ENCODE measurements around the gene PPP1R14B.

The PPP1R14B gene

GRCh38 chr11:64224891-64225607 lies 21.7 kb downstream of the PPP1R14B start:
- Histone ChIP-seq H4K20me1 (ENCODE audit: insufficient read depth, low read length) (no peaks in the 10 kb centered on the region), H3K9me3 (replicated peaks; ENCODE audit: insufficient read depth, low read length) (no peaks in the 10 kb centered on the region), H3K9me2 (replicated peaks; ENCODE audit: insufficient read depth, low read length) (no peaks in the 10 kb centered on the region), H3K4me3 (ENCODE audit: low read length) (peak overlapping the region; percentile 87), H3K4me1 (ENCODE audit: low read length) (peaks cover 14% of the 10 kb centered on the region), H3K36me3 (replicated peaks; ENCODE audit: insufficient read depth, low read length) (no peaks in the 10 kb centered on the region), H2AFZ (ENCODE audit: low read length) (peak overlapping the region; percentile 86; the same call in 1 of the 2 replicates), H3K9ac (ENCODE audit: low read length) (peak overlapping the region; percentile 79; the same call in 1 of the 2 replicates), H3F3A (ENCODE audit: insufficient read depth, low read length) (peaks cover 5% of the 10 kb centered on the region), H3K27me3 (replicated peaks; ENCODE audit: insufficient read depth, low read length) (no peaks in the 10 kb centered on the region), H3K27ac (ENCODE audit: low read length) (no peak overlapping the region), H3K4me2 (ENCODE audit: low read depth, low read length) (peak overlapping the region; percentile 93), H3K79me2 (ENCODE audit: low read length) (peaks cover 25% of the 10 kb centered on the region)
- TF ChIP-seq CTCF (IDR thresholded peaks at IDR 0.05; ENCODE audit: low read length) = no peak
- TF ChIP-seq EZH2 (optimal IDR thresholded peaks at IDR 0.05; ENCODE audit: low read depth, low read length) = no peak
- TF ChIP-seq EZH2phosphoT487 (IDR thresholded peaks at IDR 0.05; ENCODE audit: low read length) = no peak
- DNase-seq = peak; percentile 6

- no peaks in the 10 kb centered on the region for H3K36me3 ChIP-seq (replicated peaks; ENCODE audit: insufficient read depth, low read length)
- H3K27me3 ChIP-seq (replicated peaks; ENCODE audit: insufficient read depth, low read length) = no peaks in the 10 kb centered on the region
- H3K9me2 ChIP-seq (replicated peaks; ENCODE audit: insufficient read depth, low read length) = no peaks in the 10 kb centered on the region
- H3F3A ChIP-seq (ENCODE audit: insufficient read depth, low read length) = no peaks in the 10 kb centered on the region
- no peak for DNase-seq
- no peak overlapping the region for H3K9ac ChIP-seq (ENCODE audit: low read length)
- H2AFZ ChIP-seq (ENCODE audit: low read length) = no peak overlapping the region
- H3K4me3 ChIP-seq (ENCODE audit: low read length) = no peak overlapping the region
- no peaks in the 10 kb centered on the region for H3K9me3 ChIP-seq (replicated peaks; ENCODE audit: insufficient read depth, low read length)
- peaks cover 10% of the 10 kb centered on the region for H3K4me1 ChIP-seq (ENCODE audit: low read length)
- TF ChIP-seq EZH2 (optimal IDR thresholded peaks at IDR 0.05; ENCODE audit: low read depth, low read length) (no peak), CTCF (IDR thresholded peaks at IDR 0.05; ENCODE audit: low read length) (no peak), EZH2phosphoT487 (IDR thresholded peaks at IDR 0.05; ENCODE audit: low read length) (no peak)
- H3K27ac ChIP-seq (ENCODE audit: low read length) = no peak overlapping the region
- peaks cover 25% of the 10 kb centered on the region for H3K79me2 ChIP-seq (ENCODE audit: low read length)
- no peaks in the 10 kb centered on the region for H4K20me1 ChIP-seq (ENCODE audit: insufficient read depth, low read length)
- H3K4me2 ChIP-seq (ENCODE audit: low read depth, low read length) = no peak overlapping the region
Measured at GRCh38 chr11:64224151-64224890, 22.4 kb downstream of the PPP1R14B start.

GRCh38 chr11:64223001-64223651 lies 23.6 kb downstream of the PPP1R14B start:
- peaks cover 10% of the 10 kb centered on the region for H3K4me1 ChIP-seq (ENCODE audit: low read length)

More at GRCh38 chr11:64223001-64223651, 23.6 kb downstream of the PPP1R14B start:
- H2AFZ ChIP-seq (ENCODE audit: low read length) = no peak overlapping the region
- DNase-seq = no peak
- H4K20me1 ChIP-seq (ENCODE audit: insufficient read depth, low read length) = no peaks in the 10 kb centered on the region
- H3K36me3 ChIP-seq (replicated peaks; ENCODE audit: insufficient read depth, low read length) = no peaks in the 10 kb centered on the region
- H3K27me3 ChIP-seq (replicated peaks; ENCODE audit: insufficient read depth, low read length) = no peaks in the 10 kb centered on the region
- no peak for TF ChIP-seq EZH2 (optimal IDR thresholded peaks at IDR 0.05; ENCODE audit: low read depth, low read length)
- TF ChIP-seq EZH2phosphoT487 (IDR thresholded peaks at IDR 0.05; ENCODE audit: low read length) = no peak
- TF ChIP-seq CTCF (IDR thresholded peaks at IDR 0.05; ENCODE audit: low read length) = no peak
- no peaks in the 10 kb centered on the region for H3K9me3 ChIP-seq (replicated peaks; ENCODE audit: insufficient read depth, low read length)
- H3K9ac ChIP-seq (ENCODE audit: low read length) = no peak overlapping the region
- no peak overlapping the region for H3K4me3 ChIP-seq (ENCODE audit: low read length)
- H3K79me2 ChIP-seq (ENCODE audit: low read length) = peaks cover 25% of the 10 kb centered on the region
- no peak overlapping the region for H3K27ac ChIP-seq (ENCODE audit: low read length)
- no peaks in the 10 kb centered on the region for H3F3A ChIP-seq (ENCODE audit: insufficient read depth, low read length)
- H3K9me2 ChIP-seq (replicated peaks; ENCODE audit: insufficient read depth, low read length) = no peaks in the 10 kb centered on the region
- no peak overlapping the region for H3K4me2 ChIP-seq (ENCODE audit: low read depth, low read length)

All from MM.1S (cell line).